Measurements from ENCODE around the gene GBF1. TPM values are rescaled to one million over a fixed set of nuclear protein-coding genes. Genes with fewer than 3 reads are reported as not detected.
A peak's percentile ranks its signal among the peaks of the same experiment; 100 is the strongest.

Gene GBF1
- total RNA-seq, 1 experiment from 2014 or later = 25.1 TPM

DNA sequence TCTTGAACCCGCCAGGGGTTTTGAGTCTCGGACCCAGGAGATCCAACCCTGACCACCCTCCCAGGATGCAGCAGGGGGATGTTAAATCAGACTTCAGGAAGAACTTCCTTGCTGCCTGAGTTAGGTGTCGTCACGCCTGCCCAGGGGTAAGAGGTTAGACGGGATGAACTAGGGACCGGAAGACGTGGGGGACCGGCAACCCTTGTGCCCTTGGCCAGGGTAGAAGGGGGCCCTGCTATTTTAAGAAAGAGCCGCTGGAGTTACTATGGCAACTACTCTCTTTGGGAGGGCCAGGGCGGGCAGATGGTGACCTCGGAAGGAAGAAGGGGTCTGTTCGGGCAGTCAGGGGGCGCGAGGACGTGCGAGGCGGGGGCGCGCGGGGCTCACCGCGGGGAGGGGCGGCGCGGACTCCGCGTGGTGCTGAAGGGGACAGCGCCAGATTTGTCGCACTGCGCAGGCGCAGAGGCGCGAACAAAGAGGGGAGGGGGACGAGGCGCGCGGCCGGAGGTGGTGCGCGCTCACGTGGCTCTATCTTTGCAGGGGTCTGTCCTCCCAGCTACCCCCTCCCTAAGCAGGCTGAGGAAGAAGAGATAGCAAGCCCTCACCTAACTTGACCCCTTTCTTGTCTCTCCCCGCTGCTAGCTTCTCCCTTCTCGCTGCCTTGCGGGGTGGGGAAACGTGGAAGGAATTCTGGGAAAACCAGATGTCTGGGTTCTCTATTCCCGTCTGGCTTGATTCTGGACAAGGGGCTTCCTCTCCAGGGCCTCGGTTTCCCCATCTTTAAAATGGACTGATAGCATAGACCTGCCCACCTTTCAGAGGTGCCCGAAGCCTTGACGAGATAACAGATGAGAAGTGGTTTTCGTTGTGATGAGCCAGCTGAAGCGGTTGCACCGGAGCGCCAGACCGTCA, 174.2 kb downstream of the GBF1 start:
- Histone ChIP-seq H3K4me3 (ENCODE audit: insufficient read depth, low read depth, low read length) (peak overlapping the region; percentile 97), H3K27me3 (ENCODE audit: control insufficient read depth, insufficient read depth, low read length) (peaks cover 9% of the 10 kb centered on the region; the same call in 1 of the 2 replicates), H3K36me3 (replicated peaks; ENCODE audit: control insufficient read depth, insufficient read depth, low read length) (peaks cover 1% of the 10 kb centered on the region)
- peak; percentile 99 for DNase-seq

DNA sequence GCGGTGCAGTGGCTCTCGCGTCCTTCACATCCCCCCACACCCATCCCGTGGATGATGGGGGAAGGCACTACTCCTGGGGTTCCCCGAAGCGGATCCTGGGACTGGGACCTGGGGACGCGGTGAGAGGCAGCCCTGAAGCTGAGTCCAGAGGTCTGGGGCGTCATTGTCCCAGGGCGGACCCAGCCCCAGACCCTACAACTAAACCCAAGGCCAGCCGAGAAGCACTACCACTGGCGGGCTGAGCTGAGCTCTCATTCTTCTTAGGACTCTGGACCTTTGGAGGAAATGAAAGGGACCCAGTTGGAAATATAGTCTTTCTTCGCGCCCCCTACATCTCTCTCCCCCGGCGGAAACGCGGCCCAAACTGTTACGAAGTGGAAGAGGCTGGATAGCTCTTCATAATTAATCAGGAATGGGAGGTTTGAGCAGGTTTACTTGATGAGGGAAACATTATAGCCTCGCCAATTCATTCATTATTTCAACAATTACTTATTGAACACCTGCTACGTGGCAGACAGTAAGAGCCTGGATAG, 174.9 kb downstream of the GBF1 start:
- H3K36me3 ChIP-seq (replicated peaks; ENCODE audit: control insufficient read depth, insufficient read depth, low read length) = peaks cover 1% of the 10 kb centered on the region
- H3K4me3 ChIP-seq (ENCODE audit: insufficient read depth, low read depth, low read length) = peak overlapping the region; percentile 97
- DNase-seq = peak; percentile 69
- H3K27me3 ChIP-seq (ENCODE audit: control insufficient read depth, insufficient read depth, low read length) = peaks cover 9% of the 10 kb centered on the region; the same call in 1 of the 2 replicates

DNA sequence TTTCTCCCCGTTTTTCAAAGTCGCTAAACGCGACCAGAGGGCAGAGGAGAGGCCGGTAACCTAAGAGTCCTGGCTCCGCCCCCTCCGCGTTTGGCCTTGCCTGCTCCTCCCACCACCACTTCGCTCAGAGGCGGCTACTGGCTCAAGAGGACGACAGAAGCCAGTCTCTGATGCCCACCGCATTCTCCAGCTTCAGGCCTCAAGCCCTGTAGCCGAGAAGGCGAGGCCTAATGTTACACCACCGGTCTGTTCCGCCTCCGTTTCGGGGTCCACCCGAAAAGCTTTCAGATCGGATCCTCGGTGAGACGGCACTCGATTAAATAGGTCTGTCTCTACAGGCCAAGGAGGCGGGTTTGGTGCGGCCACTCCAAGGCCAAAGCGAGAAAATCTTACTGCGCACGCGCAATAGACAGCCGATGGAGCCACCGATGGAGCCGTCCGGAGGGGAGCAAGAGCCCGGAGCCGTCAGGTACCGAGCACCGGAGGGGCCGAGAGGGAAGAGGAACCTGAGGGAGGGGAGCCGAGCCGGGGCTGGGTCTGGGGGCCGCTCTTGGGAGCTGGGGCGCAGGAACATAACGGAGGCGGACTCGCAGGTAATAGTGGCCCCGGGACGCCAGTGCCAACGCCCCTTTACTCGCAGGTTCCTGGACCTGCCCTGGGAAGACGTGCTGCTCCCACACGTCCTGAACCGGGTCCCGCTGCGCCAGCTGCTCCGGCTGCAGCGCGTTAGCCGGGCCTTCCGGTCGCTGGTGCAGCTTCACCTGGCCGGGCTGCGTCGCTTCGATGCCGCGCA, 175.6 kb downstream of the GBF1 start, which contains the start of gene FBXL15:
Gene FBXL15, plus strand, starts transcription at position 123 of the 793 bp plus-strand sequence. Its CDS starts 294 bp downstream, at position 417.
- DNase-seq = peak; percentile 98
- Histone ChIP-seq H3K4me3 (ENCODE audit: insufficient read depth, low read depth, low read length) (peak within 1 kb of the TSS; percentile 97), H3K27me3 (ENCODE audit: control insufficient read depth, insufficient read depth, low read length) (peaks cover 9% of the 10 kb centered on the region; the same call in 1 of the 2 replicates)

DNA sequence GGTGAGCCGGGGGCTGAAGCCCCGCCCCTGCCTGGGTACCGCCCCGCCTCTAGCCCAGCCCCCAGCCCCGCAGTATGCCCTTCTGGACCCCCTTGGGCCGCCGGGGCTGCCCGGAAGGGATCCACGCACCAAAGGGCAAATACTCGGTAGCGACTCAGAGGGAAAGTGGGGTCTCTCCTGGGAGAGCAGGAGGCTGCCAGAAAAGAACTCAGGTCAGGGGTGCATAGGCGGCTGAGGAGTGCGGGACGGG, 176.1 kb downstream of the GBF1 start:
- Histone ChIP-seq H3K36me3 (replicated peaks; ENCODE audit: control insufficient read depth, insufficient read depth, low read length) (peaks cover 1% of the 10 kb centered on the region), H3K4me3 (ENCODE audit: insufficient read depth, low read depth, low read length) (peak overlapping the region; percentile 97), H3K27me3 (ENCODE audit: control insufficient read depth, insufficient read depth, low read length) (peaks cover 9% of the 10 kb centered on the region; the same call in 1 of the 2 replicates)
- no peak for DNase-seq

More for the DNA sequence above, 175.6 kb downstream of the GBF1 start, which contains the start of gene FBXL15:
- peaks cover 1% of the 10 kb centered on the region for H3K36me3 ChIP-seq (replicated peaks; ENCODE audit: control insufficient read depth, insufficient read depth, low read length)

DNA sequence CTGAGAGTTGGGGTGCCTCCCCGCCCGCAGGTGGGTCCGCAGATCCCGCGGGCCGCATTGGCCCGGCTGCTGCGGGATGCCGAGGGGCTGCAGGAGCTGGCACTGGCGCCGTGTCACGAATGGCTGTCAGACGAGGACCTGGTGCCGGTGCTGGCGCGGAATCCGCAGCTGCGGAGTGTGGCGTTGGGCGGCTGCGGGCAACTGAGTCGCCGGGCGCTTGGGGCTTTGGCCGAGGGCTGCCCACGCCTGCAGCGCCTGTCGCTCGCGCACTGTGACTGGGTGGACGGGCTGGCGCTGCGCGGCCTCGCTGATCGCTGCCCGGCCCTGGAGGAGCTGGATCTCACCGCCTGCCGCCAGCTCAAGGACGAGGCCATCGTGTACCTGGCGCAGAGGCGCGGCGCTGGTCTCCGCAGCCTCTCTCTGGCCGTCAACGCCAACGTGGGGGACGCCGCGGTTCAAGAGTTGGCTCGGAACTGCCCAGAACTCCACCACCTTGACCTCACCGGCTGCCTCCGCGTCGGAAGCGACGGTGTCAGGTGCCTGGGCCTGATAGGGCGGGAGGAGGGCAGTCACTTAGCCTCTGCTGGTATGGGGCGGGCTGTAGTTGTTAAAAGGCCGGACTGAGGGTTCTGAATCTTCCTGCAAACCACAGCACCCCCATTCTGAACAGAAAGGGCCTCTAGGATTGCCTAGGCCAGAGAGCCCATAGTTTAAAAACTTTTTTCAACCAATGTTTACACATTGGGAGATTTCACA, 176.6 kb downstream of the GBF1 start:
- DNase-seq = peak; percentile 74
- peak overlapping the region; percentile 97 for H3K4me3 ChIP-seq (ENCODE audit: insufficient read depth, low read depth, low read length)
- H3K36me3 ChIP-seq (replicated peaks; ENCODE audit: control insufficient read depth, insufficient read depth, low read length) = peaks cover 1% of the 10 kb centered on the region
- peaks cover 9% of the 10 kb centered on the region; the same call in 1 of the 2 replicates for H3K27me3 ChIP-seq (ENCODE audit: control insufficient read depth, insufficient read depth, low read length)

DNA sequence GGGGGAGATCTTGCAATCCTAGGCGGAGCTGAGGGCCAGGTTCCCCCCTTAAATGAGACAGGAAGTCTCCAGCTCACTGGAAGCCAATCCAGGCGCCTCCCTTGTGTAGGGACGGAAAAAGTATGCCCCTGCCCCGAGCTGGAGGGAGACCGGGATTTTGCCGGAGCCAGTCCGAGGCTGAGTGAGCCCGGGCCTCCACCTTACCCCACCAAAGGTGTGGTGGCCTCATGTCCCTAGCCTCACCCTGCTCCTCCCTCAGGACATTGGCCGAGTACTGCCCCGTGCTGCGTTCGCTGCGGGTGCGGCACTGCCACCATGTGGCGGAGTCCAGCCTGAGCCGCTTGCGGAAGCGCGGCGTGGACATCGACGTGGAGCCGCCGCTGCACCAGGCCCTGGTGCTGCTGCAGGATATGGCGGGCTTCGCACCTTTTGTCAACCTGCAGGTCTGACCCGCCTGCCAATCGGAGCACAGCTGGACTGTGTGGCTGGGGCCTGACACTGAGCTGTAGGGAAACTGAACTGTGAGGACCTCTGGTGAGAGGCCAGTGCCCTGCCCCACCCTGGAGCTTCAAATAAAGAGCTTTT, 177.3 kb downstream of the GBF1 start:
- peaks cover 1% of the 10 kb centered on the region for H3K36me3 ChIP-seq (replicated peaks; ENCODE audit: control insufficient read depth, insufficient read depth, low read length)
- H3K27me3 ChIP-seq (ENCODE audit: control insufficient read depth, insufficient read depth, low read length) = peaks cover 9% of the 10 kb centered on the region; the same call in 1 of the 2 replicates
- peak overlapping the region; percentile 97 for H3K4me3 ChIP-seq (ENCODE audit: insufficient read depth, low read depth, low read length)
- DNase-seq = peak; percentile 90

DNA sequence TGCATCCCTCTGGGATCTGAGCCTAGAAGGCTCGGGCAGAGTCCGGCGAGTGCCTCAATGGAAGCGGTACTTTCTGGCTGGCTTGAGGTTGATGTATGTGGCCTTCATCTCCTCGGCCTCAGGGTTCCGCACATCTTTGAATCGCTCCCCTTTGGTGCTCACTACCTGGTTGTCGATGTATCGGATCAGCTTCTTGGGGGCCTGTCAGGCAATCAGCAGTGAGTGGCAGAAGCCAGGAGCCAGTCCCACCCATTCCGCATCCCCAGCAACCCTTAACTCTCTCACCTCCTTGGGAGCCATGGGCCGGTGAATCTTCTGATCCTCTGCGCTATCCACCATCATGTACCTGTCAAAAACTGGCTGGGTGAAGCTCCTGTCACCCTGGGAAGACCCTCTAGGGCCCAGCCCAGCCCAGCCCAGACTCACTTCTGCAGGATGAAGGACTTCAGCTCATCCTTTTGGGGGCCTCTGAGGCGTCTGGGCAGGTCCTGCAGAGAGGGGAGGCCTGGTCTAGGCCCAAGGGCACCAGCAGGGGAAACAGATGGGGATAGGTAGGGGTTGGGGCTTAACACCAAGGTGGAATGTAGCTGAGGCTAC, 178.1 kb downstream of the GBF1 start:
- H3K4me3 ChIP-seq (ENCODE audit: insufficient read depth, low read depth, low read length) = no peak overlapping the region
- H3K27me3 ChIP-seq (ENCODE audit: control insufficient read depth, insufficient read depth, low read length) = peaks cover 9% of the 10 kb centered on the region; the same call in 1 of the 2 replicates
- no peak for DNase-seq
- H3K36me3 ChIP-seq (replicated peaks; ENCODE audit: control insufficient read depth, insufficient read depth, low read length) = peaks cover 1% of the 10 kb centered on the region

DNA sequence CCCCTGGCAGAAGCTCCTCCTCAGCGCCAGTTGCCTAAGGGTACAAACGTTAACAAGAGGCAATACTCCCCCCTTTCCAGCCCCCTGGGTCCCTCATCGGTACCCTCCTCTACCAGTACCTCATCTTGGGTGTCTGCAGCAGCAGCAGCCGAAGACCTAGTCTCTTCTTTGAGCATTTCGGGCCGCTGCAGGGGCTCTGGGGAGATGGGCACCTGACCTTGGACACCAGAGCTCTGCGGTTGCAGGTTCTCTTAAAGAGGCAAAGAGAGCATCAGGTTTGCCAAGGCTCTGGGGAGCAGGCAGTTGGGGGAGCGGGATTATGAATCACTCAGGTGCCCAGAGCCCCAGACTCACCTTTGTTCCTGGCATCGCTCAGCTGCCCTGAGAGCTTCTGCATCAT, 178.8 kb downstream of the GBF1 start:
- H3K27me3 ChIP-seq (ENCODE audit: control insufficient read depth, insufficient read depth, low read length) = peaks cover 9% of the 10 kb centered on the region; the same call in 1 of the 2 replicates
- no peak overlapping the region for H3K4me3 ChIP-seq (ENCODE audit: insufficient read depth, low read depth, low read length)
- no peak for DNase-seq
- peaks cover 1% of the 10 kb centered on the region for H3K36me3 ChIP-seq (replicated peaks; ENCODE audit: control insufficient read depth, insufficient read depth, low read length)

DNA sequence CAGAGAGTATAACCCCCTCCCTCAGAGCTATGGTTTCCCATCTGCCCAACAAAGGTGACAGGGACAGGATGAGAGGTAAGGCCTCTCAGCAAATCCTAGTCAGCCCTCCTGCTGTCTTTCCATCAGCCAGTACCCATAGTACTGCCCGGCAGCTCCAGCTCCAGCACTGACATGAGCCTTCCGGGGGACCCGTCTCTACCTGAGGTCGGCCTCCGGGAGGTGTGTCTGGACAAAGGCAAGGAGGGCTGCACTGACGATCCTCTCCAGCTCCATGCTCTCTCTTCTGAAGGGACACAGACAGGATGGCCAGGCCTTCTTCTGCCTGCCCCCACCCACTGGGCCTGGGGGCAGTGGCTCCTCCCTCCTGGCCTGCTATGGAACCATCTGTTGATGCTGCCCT, 179.6 kb downstream of the GBF1 start:
- DNase-seq = peak; percentile 28
- H3K27me3 ChIP-seq (ENCODE audit: control insufficient read depth, insufficient read depth, low read length) = peaks cover 9% of the 10 kb centered on the region; the same call in 1 of the 2 replicates
- H3K36me3 ChIP-seq (replicated peaks; ENCODE audit: control insufficient read depth, insufficient read depth, low read length) = peaks cover 1% of the 10 kb centered on the region
- H3K4me3 ChIP-seq (ENCODE audit: insufficient read depth, low read depth, low read length) = no peak overlapping the region

DNA sequence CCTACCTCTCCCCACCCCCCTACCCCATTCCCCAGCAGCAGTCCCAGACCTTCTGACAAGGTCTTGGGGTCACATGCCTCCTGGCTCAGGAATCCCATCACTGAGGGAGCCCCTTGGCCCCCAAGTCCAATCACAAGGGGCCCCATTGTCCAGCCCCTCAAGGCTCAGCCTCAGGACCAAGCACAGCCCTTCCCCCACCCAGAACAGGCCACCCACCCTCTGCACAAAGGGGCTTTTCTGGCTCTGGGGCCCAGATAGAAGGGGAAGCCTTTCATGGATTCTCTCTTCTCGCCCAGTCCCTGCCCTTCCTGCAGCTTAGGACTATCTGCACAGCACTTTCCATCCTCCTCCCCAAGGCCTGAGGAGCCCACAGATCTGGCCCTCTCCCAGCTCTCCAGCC, 180.1 kb downstream of the GBF1 start:
- H3K4me3 ChIP-seq (ENCODE audit: insufficient read depth, low read depth, low read length) = no peak overlapping the region
- no peak for DNase-seq

DNA sequence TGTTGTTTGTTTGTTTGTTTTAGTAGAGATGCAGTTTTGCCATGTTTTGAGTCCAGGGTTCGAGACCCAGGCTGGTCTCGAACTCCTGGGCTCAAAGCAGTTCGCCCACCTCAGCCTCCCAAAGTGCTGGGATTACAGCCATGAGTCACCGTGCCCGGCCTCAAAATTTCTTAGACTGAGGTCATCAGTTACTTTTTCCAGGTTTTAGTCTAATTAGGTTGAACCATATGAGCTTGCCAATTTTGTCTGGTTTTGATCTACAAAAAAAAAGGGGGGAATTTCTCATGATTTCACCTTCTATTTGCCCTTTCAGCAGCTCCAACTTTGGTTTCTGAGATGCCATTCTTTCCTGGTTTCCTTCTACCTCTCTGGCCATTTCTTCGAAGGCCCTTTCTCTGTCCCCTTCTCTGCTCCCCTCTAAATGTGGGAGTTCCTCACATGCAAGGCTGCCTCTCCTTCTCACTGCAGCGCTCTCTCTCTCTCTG, 181.5 kb downstream of the GBF1 start:
- Histone ChIP-seq H3K27me3 (ENCODE audit: control insufficient read depth, insufficient read depth, low read length) (peaks cover 6% of the 10 kb centered on the region; the same call in 1 of the 2 replicates), H3K4me3 (ENCODE audit: insufficient read depth, low read depth, low read length) (no peak overlapping the region), H3K36me3 (replicated peaks; ENCODE audit: control insufficient read depth, insufficient read depth, low read length) (peaks cover 1% of the 10 kb centered on the region)
- no peak for DNase-seq

More for the DNA sequence above, 180.1 kb downstream of the GBF1 start:
- Histone ChIP-seq H3K27me3 (ENCODE audit: control insufficient read depth, insufficient read depth, low read length) (peaks cover 9% of the 10 kb centered on the region; the same call in 1 of the 2 replicates), H3K36me3 (replicated peaks; ENCODE audit: control insufficient read depth, insufficient read depth, low read length) (peaks cover 1% of the 10 kb centered on the region)

DNA sequence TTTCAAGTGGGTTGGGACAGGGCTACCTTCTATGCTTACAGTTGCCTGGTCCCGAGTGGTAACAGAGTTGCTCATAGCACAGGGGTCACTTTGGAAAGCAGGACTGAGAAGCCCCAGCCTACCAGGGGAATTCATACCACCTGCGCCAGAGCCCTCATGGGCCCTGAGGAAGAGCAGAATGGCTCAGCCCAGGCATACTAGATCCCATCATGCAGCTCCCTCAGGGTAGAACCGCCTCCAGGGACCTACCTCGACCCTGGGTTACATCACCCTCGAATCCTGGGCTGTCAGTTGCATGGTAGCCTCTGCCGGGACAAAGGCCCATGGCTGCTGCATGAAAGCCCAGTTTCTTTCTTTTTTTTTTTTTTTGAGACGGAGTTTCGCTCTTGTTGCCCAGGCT, 184.1 kb downstream of the GBF1 start:
- H3K27me3 ChIP-seq (ENCODE audit: control insufficient read depth, insufficient read depth, low read length) = peaks cover 15% of the 10 kb centered on the region
- peak; percentile 39 for DNase-seq

DNA sequence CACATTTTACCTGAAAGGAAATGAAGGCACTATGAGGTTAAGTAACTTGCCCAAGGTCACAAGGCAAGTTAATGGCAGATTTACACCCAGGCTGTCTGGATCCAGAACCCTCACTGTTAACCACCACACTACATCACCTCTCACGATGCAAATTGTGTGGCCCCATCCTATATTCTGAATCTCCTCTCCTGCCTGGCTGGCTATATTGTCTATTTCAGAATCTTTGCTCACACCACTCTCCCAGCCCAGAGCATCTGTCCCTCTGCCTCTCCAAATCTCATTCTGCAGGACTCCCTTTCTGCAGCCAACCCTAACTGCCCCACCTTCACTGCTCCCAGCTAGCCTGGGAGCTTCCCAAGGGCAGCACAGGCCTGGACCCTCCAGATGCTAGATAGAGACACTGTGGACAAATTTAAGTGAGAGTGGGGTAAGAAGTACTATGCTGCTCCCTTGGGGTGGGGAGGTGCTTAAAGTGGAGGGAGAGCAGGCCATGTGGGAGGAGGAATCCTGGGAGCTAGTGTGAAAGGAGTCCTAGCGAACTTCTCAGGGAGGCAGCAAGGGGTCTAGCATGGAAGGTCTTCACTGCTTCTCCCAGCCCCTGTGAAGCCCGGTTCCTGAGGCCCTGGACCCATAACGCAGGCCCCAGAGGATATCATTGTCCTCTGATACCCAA, 186.3 kb downstream of the GBF1 start:
- H3K36me3 ChIP-seq (replicated peaks; ENCODE audit: control insufficient read depth, insufficient read depth, low read length) = no peaks in the 10 kb centered on the region
- peak; percentile 61 for DNase-seq
- H3K27me3 ChIP-seq (ENCODE audit: control insufficient read depth, insufficient read depth, low read length) = peaks cover 35% of the 10 kb centered on the region
- H3K4me3 ChIP-seq (ENCODE audit: insufficient read depth, low read depth, low read length) = peak overlapping the region; percentile 85

More for the DNA sequence above, 184.1 kb downstream of the GBF1 start:
- Histone ChIP-seq H3K4me3 (ENCODE audit: insufficient read depth, low read depth, low read length) (no peak overlapping the region), H3K36me3 (replicated peaks; ENCODE audit: control insufficient read depth, insufficient read depth, low read length) (no peaks in the 10 kb centered on the region)
